H1 (cell line): ENCODE data around the gene ATXN1L. TPM values are rescaled to one million over a fixed set of nuclear protein-coding genes. Genes with fewer than 3 reads are reported as not detected.

Source experiments
- RXRA ChIP-seq: IDR thresholded peaks from 2 replicates; pipeline ENCODE4 v1.6.1; 2011; ENCODE audit warnings: low read depth, mild to moderate bottlenecking, low read length, moderate library complexity; ENCODE audit not compliant: insufficient read depth
- polyA plus RNA-seq, 7 experiments: library from polyadenylated mRNA; depleted of rRNA in 3 of 7; stranded (reverse) in 5 of 7; unstranded in 2 of 7; fragments of >200 nt in 5 of 7; fragments of 200-250 nt in 2 of 7; gene quantifications; 1 replicate in 5 of 7; 2 replicates in 1 of 7; 4 replicates in 1 of 7; pipeline versions ENCODE4 v1.2.1 to v1.2.3, GENCODE V29; 2011 to 2013; ENCODE audit warnings: missing spikeins in 2 of 7, mixed read lengths in 2 of 7
- total RNA-seq: library from RNA; stranded (reverse); fragmentation: NEBNext Ultra II Directional; extraction: Animal tissue kit (Norgen Biotek cat#: 25700); gene quantifications from 2 replicates; pipeline ENCODE4 v1.2.1, GENCODE V29; 2021
- TF ChIP-seq, protein P1 (sequence below): IDR thresholded peaks from 2 replicates; pipeline ENCODE4 v1.6.1; 2012; ENCODE audit warnings: low read length, inconsistent platforms

Gene ATXN1L
- total and polyA plus RNA-seq, 2 of the 8 experiments (the other 6 are each of a cell fraction or from before 2014, with no cell fraction given) = 12.1 to 23.8 TPM

DNA sequence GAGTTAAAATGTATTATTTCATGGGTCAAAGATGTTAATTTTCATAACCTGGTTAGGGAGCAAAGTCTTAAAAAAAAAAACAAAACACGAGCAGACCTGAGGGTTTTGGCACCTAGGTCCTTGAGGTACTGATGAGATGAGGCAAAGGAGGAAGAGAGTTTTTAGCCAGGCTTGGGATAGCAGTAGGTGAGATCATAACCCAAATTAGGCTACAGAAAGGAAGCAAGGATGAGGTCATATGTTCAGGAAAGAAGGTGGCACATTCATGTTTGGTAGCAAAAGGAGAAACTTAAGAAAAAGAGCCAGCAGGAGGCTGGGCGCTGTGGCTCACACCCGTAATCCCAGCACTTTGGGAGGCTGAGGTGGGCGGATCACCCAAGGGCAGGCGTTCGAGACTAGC lies 2.8 kb downstream of the ATXN1L start (continued):
- TF ChIP-seq, protein P1, sequence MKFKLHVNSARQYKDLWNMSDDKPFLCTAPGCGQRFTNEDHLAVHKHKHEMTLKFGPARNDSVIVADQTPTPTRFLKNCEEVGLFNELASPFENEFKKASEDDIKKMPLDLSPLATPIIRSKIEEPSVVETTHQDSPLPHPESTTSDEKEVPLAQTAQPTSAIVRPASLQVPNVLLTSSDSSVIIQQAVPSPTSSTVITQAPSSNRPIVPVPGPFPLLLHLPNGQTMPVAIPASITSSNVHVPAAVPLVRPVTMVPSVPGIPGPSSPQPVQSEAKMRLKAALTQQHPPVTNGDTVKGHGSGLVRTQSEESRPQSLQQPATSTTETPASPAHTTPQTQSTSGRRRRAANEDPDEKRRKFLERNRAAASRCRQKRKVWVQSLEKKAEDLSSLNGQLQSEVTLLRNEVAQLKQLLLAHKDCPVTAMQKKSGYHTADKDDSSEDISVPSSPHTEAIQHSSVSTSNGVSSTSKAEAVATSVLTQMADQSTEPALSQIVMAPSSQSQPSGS = no peak
- no peak for TF ChIP-seq RXRA
